WTC11 (cell line): ENCODE measurements around the gene VWA5B1. TPM values are rescaled to one million over a fixed set of nuclear protein-coding genes. Genes with fewer than 3 reads are reported as not detected.

Source experiments
- ATAC-seq: fragments of 200-7000 bp; cut with Tn5 transposase; 2 replicates; pipeline ENCODE4 v1.10.0; 2021; ENCODE audit warnings: mild to moderate bottlenecking, moderate library complexity
- CTCF ChIA-PET: fragments of 300-600 bp; sonication (Branson Sonifier 250); formaldehyde crosslinking; loops from one replicate; lab custom pipeline; 2021; ENCODE audit warnings: antibody characterized with exemption; lab: Charles Lee
- POLR2A ChIA-PET: fragments of 350-600 bp; sonication (Branson Sonifier 250); formaldehyde crosslinking; loops from one replicate; lab custom pipeline; 2021; ENCODE audit warnings: antibody characterized with exemption; lab: Charles Lee
- DNase-seq: peaks from one replicate; pipeline ENCODE4 v3.0.0; 2021; ENCODE audit warnings: low spot score
- H3K27ac Mint-ChIP-seq: 2 replicates; pipeline ENCODE4 v1.8.0; 2021; ENCODE audit warnings: mixed read lengths
- H3K27me3 Mint-ChIP-seq: 2 replicates; pipeline ENCODE4 v1.8.0; 2021; ENCODE audit warnings: low read depth, mild to moderate bottlenecking, moderate library complexity, mixed read lengths
- H3K36me3 Mint-ChIP-seq: 2 replicates; pipeline ENCODE4 v1.8.0; 2021; ENCODE audit warnings: mixed read lengths
- H3K4me1 Mint-ChIP-seq: 2 replicates; pipeline ENCODE4 v1.8.0; 2022; ENCODE audit warnings: mixed read lengths
- H3K4me3 Mint-ChIP-seq: 2 replicates; pipeline ENCODE4 v1.8.0; 2021; ENCODE audit warnings: mild to moderate bottlenecking, moderate library complexity, mixed read lengths
- H3K9me3 Mint-ChIP-seq: 2 replicates; pipeline ENCODE4 v1.8.0; 2021; ENCODE audit warnings: mixed read lengths
- CREB1 ChIP-seq: sonication (generic); formaldehyde crosslinking; IDR thresholded peaks from 2 replicates; pipeline ENCODE4 v1.8.0; 2023; ENCODE audit warnings: mild to moderate bottlenecking, missing genetic modification reagents
- HMGA2 ChIP-seq: fragments of 250-450 bp; sonication (Bioruptor Pico); IDR thresholded peaks from 2 replicates; pipeline ENCODE4 v1.4.0; 2021; ENCODE audit warnings: mild to moderate bottlenecking, moderate library complexity
- JAZF1 ChIP-seq: fragments of 250-450 bp; sonication (Bioruptor Pico); IDR thresholded peaks from 2 replicates; pipeline ENCODE4 v1.9.0; 2021; ENCODE audit warnings: moderate library complexity, mild to moderate bottlenecking, inconsistent platforms
- KAT7 ChIP-seq: sonication (generic); formaldehyde crosslinking; IDR thresholded peaks from 2 replicates; pipeline ENCODE4 v1.8.1; 2023; ENCODE audit warnings: missing genetic modification reagents, mild to moderate bottlenecking, borderline replicate concordance
- MXD4 ChIP-seq: fragments of 250-450 bp; sonication (Bioruptor Pico); IDR thresholded peaks from 2 replicates; pipeline ENCODE4 v1.8.0; 2021; ENCODE audit warnings: mild to moderate bottlenecking, moderate library complexity, borderline replicate concordance
- NFATC4 ChIP-seq: fragments of 250-450 bp; sonication (Bioruptor Pico); IDR thresholded peaks from 2 replicates; pipeline ENCODE4 v1.9.0; 2021; ENCODE audit warnings: mild to moderate bottlenecking
- NR1H2 ChIP-seq: sonication (generic); formaldehyde crosslinking; IDR thresholded peaks from 2 replicates; pipeline ENCODE4 v1.9.0; 2021; ENCODE audit warnings: mild to moderate bottlenecking, moderate library complexity, missing genetic modification reagents
- OVOL2 ChIP-seq: fragments of 250-450 bp; sonication (Bioruptor Pico); IDR thresholded peaks from 2 replicates; pipeline ENCODE4 v1.9.0; 2021; ENCODE audit warnings: mild to moderate bottlenecking, borderline replicate concordance
- TCF7 ChIP-seq: sonication (generic); formaldehyde crosslinking; IDR thresholded peaks from 2 replicates; pipeline ENCODE4 v1.8.0; 2022; ENCODE audit warnings: mild to moderate bottlenecking, low read depth, missing genetic modification reagents, moderate library complexity
- ZNF138 ChIP-seq: sonication (generic); formaldehyde crosslinking; conservative IDR thresholded peaks from 2 replicates; pipeline ENCODE4 v1.8.1; 2022; ENCODE audit warnings: mild to moderate bottlenecking, moderate library complexity, missing genetic modification reagents
- ZNF671 ChIP-seq: fragments of 250-450 bp; sonication (Bioruptor Pico); IDR thresholded peaks from 2 replicates; pipeline ENCODE4 v1.8.0; 2021; ENCODE audit warnings: mild to moderate bottlenecking
- total RNA-seq: library from RNA; stranded (reverse); gene quantifications from 3 replicates; pipeline ENCODE4 v1.2.3, GENCODE V29; 2021
- TF ChIP-seq, protein P1 (sequence below): sonication (generic); formaldehyde crosslinking; IDR thresholded peaks from 2 replicates; pipeline ENCODE4 v1.8.0; 2022; ENCODE audit warnings: mild to moderate bottlenecking, missing genetic modification reagents
- TF ChIP-seq, protein P2 (sequence below): fragments of 250-450 bp; sonication (Bioruptor Pico); IDR thresholded peaks from 2 replicates; pipeline ENCODE4 v1.8.0; 2021; ENCODE audit warnings: mild to moderate bottlenecking
- TF ChIP-seq, protein P3 (sequence below): sonication (generic); formaldehyde crosslinking; IDR thresholded peaks from 2 replicates; pipeline ENCODE4 v1.8.1; 2023; ENCODE audit warnings: mild to moderate bottlenecking, missing genetic modification reagents, moderate library complexity
- TF ChIP-seq, protein P4 (sequence below): fragments of 250-450 bp; sonication (Bioruptor Pico); IDR thresholded peaks from 2 replicates; pipeline ENCODE4 v1.9.0; 2021; ENCODE audit warnings: moderate library complexity, mild to moderate bottlenecking, inconsistent platforms, borderline replicate concordance
- TF ChIP-seq, protein P5 (sequence below): sonication (generic); formaldehyde crosslinking; IDR thresholded peaks from 2 replicates; pipeline ENCODE4 v1.8.0; 2022; ENCODE audit warnings: mild to moderate bottlenecking, missing genetic modification reagents
- TF ChIP-seq, protein P6 (sequence below): sonication (generic); formaldehyde crosslinking; IDR thresholded peaks from 2 replicates; pipeline ENCODE4 v1.8.0; 2023; ENCODE audit warnings: missing genetic modification reagents, mild to moderate bottlenecking, borderline replicate concordance
- TF ChIP-seq, protein P7 (sequence below): sonication (generic); formaldehyde crosslinking; conservative IDR thresholded peaks from 2 replicates; pipeline ENCODE4 v1.8.1; 2022; ENCODE audit warnings: mild to moderate bottlenecking, missing genetic modification reagents
- TF ChIP-seq, protein P8 (sequence below): sonication (generic); formaldehyde crosslinking; IDR thresholded peaks from 2 replicates; pipeline ENCODE4 v1.8.1; 2023; ENCODE audit warnings: mild to moderate bottlenecking, missing genetic modification reagents, borderline replicate concordance

Gene VWA5B1
- total RNA-seq, 1 experiment from 2014 or later, result 1.5 TPM

DNA sequence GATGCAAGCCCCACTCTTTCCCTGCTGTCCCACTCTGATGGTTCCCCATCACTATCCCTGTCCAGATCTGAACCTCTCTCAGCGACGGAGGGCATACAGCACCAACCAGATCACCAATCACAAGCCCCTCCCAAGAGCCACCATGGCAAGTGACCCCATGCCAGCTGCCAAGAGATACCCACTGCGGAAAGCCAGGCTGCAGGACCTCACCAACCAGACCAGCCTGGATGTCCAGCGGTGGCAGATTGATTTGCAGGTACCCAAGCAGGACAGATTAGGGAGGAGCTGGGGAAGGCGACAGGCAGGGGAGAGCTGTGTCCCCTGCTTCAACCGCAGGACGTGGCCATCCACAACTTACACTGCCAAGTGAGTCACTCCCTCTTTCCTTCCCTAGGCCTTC is 46.9 kb downstream of the VWA5B1 start:
- Mint-ChIP-seq H3K9me3 (no peaks in the 10 kb centered on the region), H3K4me3 (no peak overlapping the region), H3K4me1 (peaks cover 19% of the 10 kb centered on the region), H3K27me3 (peaks cover 12% of the 10 kb centered on the region), H3K36me3 (no peaks in the 10 kb centered on the region), H3K27ac (peak overlapping the region; percentile 8; the same call in 1 of the 2 replicates)
- CTCF ChIA-PET, result interaction anchor here (0.6 to 3.0 kb wide), 6 partner anchors 24 to 363 kb away, joined by 3 to 13 read pairs (median 3); partner anchors contain the start of gene VWA5B1
- TF ChIP-seq KAT7 (no peak), ZNF138 (no peak), ZNF671 (no peak), NFATC4 (no peak), NR1H2 (CRISPR knock-in tag) (no peak), HMGA2 (CRISPR knock-in tag) (no peak), OVOL2 (CRISPR knock-in tag) (no peak)
- TF ChIP-seq, protein P1, sequence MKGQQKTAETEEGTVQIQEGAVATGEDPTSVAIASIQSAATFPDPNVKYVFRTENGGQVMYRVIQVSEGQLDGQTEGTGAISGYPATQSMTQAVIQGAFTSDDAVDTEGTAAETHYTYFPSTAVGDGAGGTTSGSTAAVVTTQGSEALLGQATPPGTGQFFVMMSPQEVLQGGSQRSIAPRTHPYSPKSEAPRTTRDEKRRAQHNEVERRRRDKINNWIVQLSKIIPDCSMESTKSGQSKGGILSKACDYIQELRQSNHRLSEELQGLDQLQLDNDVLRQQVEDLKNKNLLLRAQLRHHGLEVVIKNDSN (CRISPR knock-in tag), result no peak
- TF ChIP-seq, protein P2, sequence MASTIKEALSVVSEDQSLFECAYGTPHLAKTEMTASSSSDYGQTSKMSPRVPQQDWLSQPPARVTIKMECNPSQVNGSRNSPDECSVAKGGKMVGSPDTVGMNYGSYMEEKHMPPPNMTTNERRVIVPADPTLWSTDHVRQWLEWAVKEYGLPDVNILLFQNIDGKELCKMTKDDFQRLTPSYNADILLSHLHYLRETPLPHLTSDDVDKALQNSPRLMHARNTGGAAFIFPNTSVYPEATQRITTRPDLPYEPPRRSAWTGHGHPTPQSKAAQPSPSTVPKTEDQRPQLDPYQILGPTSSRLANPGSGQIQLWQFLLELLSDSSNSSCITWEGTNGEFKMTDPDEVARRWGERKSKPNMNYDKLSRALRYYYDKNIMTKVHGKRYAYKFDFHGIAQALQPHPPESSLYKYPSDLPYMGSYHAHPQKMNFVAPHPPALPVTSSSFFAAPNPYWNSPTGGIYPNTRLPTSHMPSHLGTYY (CRISPR knock-in tag), result no peak
- POLR2A ChIA-PET, result no interaction called here
- ATAC-seq (no peak), DNase-seq (no peak)

DNA sequence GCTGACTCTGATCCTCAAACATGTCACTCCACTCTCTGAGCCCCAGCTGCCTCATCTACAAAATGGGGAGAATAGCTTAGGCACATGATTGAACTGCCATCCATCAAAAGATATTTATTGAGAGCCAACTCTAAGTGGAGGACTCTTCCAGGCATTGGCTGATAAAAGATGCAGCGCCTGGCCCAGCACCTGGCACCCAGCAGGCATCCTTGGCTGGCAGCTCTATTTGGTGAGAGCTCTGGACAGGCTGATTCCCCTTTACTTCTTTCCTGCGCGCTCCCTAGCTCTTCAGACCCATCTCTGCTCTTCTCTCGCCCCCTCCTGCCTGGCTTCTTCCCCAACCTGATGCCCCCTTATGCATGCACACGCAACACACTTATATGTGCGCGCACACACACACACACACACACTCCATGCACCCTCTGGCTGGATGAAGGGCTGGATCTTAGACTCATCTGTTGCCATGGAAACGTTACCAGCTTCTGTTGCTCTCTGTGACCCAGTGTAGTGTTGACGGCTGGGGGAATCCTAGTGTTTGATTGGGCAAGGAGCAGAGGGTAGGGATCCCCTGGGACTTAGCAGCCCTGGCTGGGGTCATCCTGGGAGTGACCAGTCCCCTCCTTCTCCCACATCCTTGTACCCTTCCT is 49.3 kb downstream of the VWA5B1 start:
- H3K36me3 Mint-ChIP-seq, result no peaks in the 10 kb centered on the region
- H3K9me3 Mint-ChIP-seq, result no peaks in the 10 kb centered on the region
- ATAC-seq (peak; percentile 22; the same call in 1 of the 2 replicates), DNase-seq (no peak)
- CTCF ChIA-PET, result interaction anchor here (0.6 to 1.2 kb wide), 5 partner anchors 10 to 154 kb away, joined by 3 to 4 read pairs (median 3); no protein-coding TSS in a partner anchor
- no peak overlapping the region for H3K4me3 Mint-ChIP-seq
- H3K27ac Mint-ChIP-seq, result no peak overlapping the region; the same call in 1 of the 2 replicates
- H3K4me1 Mint-ChIP-seq, result peaks cover 33% of the 10 kb centered on the region
- POLR2A ChIA-PET, result interaction anchor here (1.0 kb wide), 1 partner anchor 147 kb away, joined by 3 read pairs; no protein-coding TSS in a partner anchor
- peaks cover 20% of the 10 kb centered on the region for H3K27me3 Mint-ChIP-seq
- TF ChIP-seq, protein P3, sequence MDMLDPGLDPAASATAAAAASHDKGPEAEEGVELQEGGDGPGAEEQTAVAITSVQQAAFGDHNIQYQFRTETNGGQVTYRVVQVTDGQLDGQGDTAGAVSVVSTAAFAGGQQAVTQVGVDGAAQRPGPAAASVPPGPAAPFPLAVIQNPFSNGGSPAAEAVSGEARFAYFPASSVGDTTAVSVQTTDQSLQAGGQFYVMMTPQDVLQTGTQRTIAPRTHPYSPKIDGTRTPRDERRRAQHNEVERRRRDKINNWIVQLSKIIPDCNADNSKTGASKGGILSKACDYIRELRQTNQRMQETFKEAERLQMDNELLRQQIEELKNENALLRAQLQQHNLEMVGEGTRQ (CRISPR knock-in tag), result no peak
- TF ChIP-seq JAZF1 (CRISPR knock-in tag) (no peak), MXD4 (CRISPR knock-in tag) (no peak), CREB1 (no peak), TCF7 (CRISPR knock-in tag) (no peak), KAT7 (no peak)
- TF ChIP-seq, protein P4, sequence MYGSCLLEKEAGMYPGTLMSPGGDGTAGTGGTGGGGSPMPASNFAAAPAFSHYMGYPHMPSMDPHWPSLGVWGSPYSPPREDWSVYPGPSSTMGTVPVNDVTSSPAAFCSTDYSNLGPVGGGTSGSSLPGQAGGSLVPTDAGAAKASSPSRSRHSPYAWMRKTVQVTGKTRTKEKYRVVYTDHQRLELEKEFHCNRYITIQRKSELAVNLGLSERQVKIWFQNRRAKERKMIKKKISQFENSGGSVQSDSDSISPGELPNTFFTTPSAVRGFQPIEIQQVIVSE (CRISPR knock-in tag), result no peak
- TF ChIP-seq, protein P5, sequence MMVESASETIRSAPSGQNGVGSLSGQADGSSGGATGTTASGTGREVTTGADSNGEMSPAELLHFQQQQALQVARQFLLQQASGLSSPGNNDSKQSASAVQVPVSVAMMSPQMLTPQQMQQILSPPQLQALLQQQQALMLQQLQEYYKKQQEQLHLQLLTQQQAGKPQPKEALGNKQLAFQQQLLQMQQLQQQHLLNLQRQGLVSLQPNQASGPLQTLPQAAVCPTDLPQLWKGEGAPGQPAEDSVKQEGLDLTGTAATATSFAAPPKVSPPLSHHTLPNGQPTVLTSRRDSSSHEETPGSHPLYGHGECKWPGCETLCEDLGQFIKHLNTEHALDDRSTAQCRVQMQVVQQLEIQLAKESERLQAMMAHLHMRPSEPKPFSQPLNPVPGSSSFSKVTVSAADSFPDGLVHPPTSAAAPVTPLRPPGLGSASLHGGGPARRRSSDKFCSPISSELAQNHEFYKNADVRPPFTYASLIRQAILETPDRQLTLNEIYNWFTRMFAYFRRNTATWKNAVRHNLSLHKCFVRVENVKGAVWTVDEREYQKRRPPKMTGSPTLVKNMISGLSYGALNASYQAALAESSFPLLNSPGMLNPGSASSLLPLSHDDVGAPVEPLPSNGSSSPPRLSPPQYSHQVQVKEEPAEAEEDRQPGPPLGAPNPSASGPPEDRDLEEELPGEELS, result no peak
- TF ChIP-seq, protein P6, sequence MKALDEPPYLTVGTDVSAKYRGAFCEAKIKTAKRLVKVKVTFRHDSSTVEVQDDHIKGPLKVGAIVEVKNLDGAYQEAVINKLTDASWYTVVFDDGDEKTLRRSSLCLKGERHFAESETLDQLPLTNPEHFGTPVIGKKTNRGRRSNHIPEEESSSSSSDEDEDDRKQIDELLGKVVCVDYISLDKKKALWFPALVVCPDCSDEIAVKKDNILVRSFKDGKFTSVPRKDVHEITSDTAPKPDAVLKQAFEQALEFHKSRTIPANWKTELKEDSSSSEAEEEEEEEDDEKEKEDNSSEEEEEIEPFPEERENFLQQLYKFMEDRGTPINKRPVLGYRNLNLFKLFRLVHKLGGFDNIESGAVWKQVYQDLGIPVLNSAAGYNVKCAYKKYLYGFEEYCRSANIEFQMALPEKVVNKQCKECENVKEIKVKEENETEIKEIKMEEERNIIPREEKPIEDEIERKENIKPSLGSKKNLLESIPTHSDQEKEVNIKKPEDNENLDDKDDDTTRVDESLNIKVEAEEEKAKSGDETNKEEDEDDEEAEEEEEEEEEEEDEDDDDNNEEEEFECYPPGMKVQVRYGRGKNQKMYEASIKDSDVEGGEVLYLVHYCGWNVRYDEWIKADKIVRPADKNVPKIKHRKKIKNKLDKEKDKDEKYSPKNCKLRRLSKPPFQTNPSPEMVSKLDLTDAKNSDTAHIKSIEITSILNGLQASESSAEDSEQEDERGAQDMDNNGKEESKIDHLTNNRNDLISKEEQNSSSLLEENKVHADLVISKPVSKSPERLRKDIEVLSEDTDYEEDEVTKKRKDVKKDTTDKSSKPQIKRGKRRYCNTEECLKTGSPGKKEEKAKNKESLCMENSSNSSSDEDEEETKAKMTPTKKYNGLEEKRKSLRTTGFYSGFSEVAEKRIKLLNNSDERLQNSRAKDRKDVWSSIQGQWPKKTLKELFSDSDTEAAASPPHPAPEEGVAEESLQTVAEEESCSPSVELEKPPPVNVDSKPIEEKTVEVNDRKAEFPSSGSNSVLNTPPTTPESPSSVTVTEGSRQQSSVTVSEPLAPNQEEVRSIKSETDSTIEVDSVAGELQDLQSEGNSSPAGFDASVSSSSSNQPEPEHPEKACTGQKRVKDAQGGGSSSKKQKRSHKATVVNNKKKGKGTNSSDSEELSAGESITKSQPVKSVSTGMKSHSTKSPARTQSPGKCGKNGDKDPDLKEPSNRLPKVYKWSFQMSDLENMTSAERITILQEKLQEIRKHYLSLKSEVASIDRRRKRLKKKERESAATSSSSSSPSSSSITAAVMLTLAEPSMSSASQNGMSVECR, result no peak
- TF ChIP-seq, protein P7, sequence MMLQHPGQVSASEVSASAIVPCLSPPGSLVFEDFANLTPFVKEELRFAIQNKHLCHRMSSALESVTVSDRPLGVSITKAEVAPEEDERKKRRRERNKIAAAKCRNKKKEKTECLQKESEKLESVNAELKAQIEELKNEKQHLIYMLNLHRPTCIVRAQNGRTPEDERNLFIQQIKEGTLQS (CRISPR knock-in tag), result no peak
- TF ChIP-seq, protein P8, sequence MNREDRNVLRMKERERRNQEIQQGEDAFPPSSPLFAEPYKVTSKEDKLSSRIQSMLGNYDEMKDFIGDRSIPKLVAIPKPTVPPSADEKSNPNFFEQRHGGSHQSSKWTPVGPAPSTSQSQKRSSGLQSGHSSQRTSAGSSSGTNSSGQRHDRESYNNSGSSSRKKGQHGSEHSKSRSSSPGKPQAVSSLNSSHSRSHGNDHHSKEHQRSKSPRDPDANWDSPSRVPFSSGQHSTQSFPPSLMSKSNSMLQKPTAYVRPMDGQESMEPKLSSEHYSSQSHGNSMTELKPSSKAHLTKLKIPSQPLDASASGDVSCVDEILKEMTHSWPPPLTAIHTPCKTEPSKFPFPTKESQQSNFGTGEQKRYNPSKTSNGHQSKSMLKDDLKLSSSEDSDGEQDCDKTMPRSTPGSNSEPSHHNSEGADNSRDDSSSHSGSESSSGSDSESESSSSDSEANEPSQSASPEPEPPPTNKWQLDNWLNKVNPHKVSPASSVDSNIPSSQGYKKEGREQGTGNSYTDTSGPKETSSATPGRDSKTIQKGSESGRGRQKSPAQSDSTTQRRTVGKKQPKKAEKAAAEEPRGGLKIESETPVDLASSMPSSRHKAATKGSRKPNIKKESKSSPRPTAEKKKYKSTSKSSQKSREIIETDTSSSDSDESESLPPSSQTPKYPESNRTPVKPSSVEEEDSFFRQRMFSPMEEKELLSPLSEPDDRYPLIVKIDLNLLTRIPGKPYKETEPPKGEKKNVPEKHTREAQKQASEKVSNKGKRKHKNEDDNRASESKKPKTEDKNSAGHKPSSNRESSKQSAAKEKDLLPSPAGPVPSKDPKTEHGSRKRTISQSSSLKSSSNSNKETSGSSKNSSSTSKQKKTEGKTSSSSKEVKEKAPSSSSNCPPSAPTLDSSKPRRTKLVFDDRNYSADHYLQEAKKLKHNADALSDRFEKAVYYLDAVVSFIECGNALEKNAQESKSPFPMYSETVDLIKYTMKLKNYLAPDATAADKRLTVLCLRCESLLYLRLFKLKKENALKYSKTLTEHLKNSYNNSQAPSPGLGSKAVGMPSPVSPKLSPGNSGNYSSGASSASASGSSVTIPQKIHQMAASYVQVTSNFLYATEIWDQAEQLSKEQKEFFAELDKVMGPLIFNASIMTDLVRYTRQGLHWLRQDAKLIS (CRISPR knock-in tag), result no peak
